CD4-positive, alpha-beta T cell (primary cell): ENCODE data around the gene SPATA13. TPM values are rescaled to one million over a fixed set of nuclear protein-coding genes. Genes with fewer than 3 reads are reported as not detected.
A peak's percentile ranks its signal among the peaks of the same experiment; 100 is the strongest.

ENCODE experiments used
- ATAC-seq: fragments of 200-7000 bp; cut with Tn5 transposase; one replicate; pipeline ENCODE4 v1.10.0; 2022; ENCODE audit warnings: mild to moderate bottlenecking; ENCODE audit not compliant: poor library complexity
- CTCF ChIA-PET: fragments of 350-600 bp; sonication (Branson Sonifier 250); formaldehyde crosslinking; loops from one replicate; lab custom pipeline; 2021; ENCODE audit warnings: antibody characterized with exemption, inconsistent platforms; lab: Charles Lee
- POLR2A ChIA-PET: fragments of 350-600 bp; sonication (Branson Sonifier 250); formaldehyde crosslinking; loops from one replicate; lab custom pipeline; 2021; ENCODE audit warnings: antibody characterized with exemption, inconsistent platforms; lab: Charles Lee
- DNase-seq, 14 experiments: peaks; one replicate each; pipeline ENCODE4 v3.0.0-alpha.2; 2013 to 2020; ENCODE audit warnings: mixed read lengths in 2 of 14
- H3K27ac ChIP-seq, 2 donors: one replicate each; pipeline versions ENCODE4 v1.5.1 to v1.7.0; 2013; ENCODE audit warnings: low read length in 2 of 2, low read depth in 1 of 2, mild to moderate bottlenecking in 1 of 2
- H3K27me3 ChIP-seq, 2 experiments: 1 replicate in 1 of 2; 2 replicates in 1 of 2; pipeline versions ENCODE4 v1.6.1 to v1.7.0; 2013; ENCODE audit warnings: low read length in 2 of 2, control low read depth in 1 of 2, mild to moderate bottlenecking in 1 of 2, moderate library complexity in 1 of 2; ENCODE audit not compliant: insufficient read depth in 2 of 2, control insufficient read depth in 1 of 2
- H3K36me3 ChIP-seq: one replicate; pipeline ENCODE4 v1.6.1; 2013; ENCODE audit warnings: low read length, control low read depth; ENCODE audit not compliant: insufficient read depth
- H3K4me1 ChIP-seq: one replicate; pipeline ENCODE4 v1.6.1; 2013; ENCODE audit warnings: low read length, control low read depth; ENCODE audit not compliant: insufficient read depth
- H3K4me3 ChIP-seq: one replicate; pipeline ENCODE4 v1.5.1; 2013; ENCODE audit warnings: mild to moderate bottlenecking, low read length, moderate library complexity
- H3K9me3 ChIP-seq, 2 experiments: 1 replicate in 1 of 2; 2 replicates in 1 of 2; pipeline versions ENCODE4 v1.6.1 to v1.7.0; 2013; ENCODE audit warnings: low read length in 2 of 2, mild to moderate bottlenecking in 2 of 2, control low read depth in 1 of 2, moderate library complexity in 1 of 2; ENCODE audit not compliant: control insufficient read depth in 1 of 2, insufficient read depth in 1 of 2
- H3K27ac Mint-ChIP-seq: one replicate; pipeline ENCODE4 v1.8.0; 2020; ENCODE audit warnings: mixed read lengths
- H3K27me3 Mint-ChIP-seq: one replicate; pipeline ENCODE4 v1.8.0; 2021; ENCODE audit warnings: mixed read lengths
- H3K36me3 Mint-ChIP-seq: one replicate; pipeline ENCODE4 v1.8.0; 2021; ENCODE audit warnings: low read depth, mixed read lengths
- H3K4me1 Mint-ChIP-seq: one replicate; pipeline ENCODE4 v1.8.0; 2021; ENCODE audit warnings: low read depth, mixed read lengths
- H3K4me3 Mint-ChIP-seq: one replicate; pipeline ENCODE4 v1.8.0; 2020; ENCODE audit warnings: mild to moderate bottlenecking, mixed read lengths
- H3K9me3 Mint-ChIP-seq: one replicate; pipeline ENCODE4 v1.8.0; 2020; ENCODE audit warnings: mixed read lengths
- intact Hi-C, 2 experiments: fragments of 100-400 bp; cut with DNase I in 1 of 2; cut with micrococcal nuclease in 1 of 2; formaldehyde crosslinking; loops; one replicate each; pipeline versions ENCODE4 v1.15.1 to v1.9.0; 2023 to 2025; cut with DNase I, micrococcal nuclease
- total RNA-seq, 174 experiments: library from RNA in 2 of 174; stranded (reverse) in 2 of 174; gene quantifications; one replicate each; pipeline ENCODE4 v1.2.3 and lab custom pipeline; 2021 to 2026
- TF ChIP-seq, protein P1 (sequence below): fragments of 200-600 bp; IDR thresholded peaks from one replicate; pipeline ENCODE4 v1.8.0; 2022; ENCODE audit warnings: antibody characterized with exemption, mild to moderate bottlenecking

SPATA13 gene
- total RNA-seq, 2 experiments from 2014 or later = 87.7 to 94.6 TPM

DNA sequence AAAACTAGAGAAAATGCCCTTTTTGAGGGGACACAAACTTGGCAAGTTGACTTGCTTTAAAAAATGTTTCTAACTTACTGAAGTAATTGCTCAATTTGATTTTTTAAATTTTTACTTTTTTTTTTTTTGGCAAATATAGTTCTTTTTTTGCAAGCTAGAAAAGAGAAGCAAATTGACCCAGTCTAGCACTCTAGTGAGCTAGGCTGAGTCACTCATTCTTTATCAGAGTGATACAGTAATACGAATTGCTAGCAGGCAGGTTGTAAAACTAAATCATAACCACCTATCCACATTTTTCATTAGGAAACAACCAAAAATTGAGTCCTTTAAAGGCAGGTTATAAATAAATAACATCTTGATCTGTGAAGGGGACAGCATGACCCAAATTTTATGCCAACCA, 97.0 kb downstream of the SPATA13 start:
- TF ChIP-seq, protein P1, sequence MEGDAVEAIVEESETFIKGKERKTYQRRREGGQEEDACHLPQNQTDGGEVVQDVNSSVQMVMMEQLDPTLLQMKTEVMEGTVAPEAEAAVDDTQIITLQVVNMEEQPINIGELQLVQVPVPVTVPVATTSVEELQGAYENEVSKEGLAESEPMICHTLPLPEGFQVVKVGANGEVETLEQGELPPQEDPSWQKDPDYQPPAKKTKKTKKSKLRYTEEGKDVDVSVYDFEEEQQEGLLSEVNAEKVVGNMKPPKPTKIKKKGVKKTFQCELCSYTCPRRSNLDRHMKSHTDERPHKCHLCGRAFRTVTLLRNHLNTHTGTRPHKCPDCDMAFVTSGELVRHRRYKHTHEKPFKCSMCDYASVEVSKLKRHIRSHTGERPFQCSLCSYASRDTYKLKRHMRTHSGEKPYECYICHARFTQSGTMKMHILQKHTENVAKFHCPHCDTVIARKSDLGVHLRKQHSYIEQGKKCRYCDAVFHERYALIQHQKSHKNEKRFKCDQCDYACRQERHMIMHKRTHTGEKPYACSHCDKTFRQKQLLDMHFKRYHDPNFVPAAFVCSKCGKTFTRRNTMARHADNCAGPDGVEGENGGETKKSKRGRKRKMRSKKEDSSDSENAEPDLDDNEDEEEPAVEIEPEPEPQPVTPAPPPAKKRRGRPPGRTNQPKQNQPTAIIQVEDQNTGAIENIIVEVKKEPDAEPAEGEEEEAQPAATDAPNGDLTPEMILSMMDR = no peak
- no peaks in the 10 kb centered on the region for H3K27me3 ChIP-seq
- peak overlapping the region; percentile 92 for H3K27ac Mint-ChIP-seq
- H3K9me3 ChIP-seq = no peaks in the 10 kb centered on the region
- peaks cover 75% of the 10 kb centered on the region for H3K36me3 Mint-ChIP-seq
- peaks cover 78% of the 10 kb centered on the region for H3K4me1 ChIP-seq
- ChIA-PET CTCF (interaction anchor here (1.0 to 3.8 kb wide), 3 partner anchors 8 to 24 kb away, joined by 4 to 10 read pairs (median 4); no protein-coding TSS in a partner anchor), POLR2A (interaction anchor here (15.3 kb wide), 1 partner anchor 13 kb away, joined by 596 read pairs; no protein-coding TSS in a partner anchor)
- intact Hi-C loops = loop anchor here (10.0 kb wide), 2 partner anchors 667 to 883 kb away; a partner anchor contains a TSS
- no peaks in the 10 kb centered on the region for H3K27me3 Mint-ChIP-seq
- DNase-seq (no peak), ATAC-seq (no peak)
- no peaks in the 10 kb centered on the region for H3K9me3 Mint-ChIP-seq
- H3K36me3 ChIP-seq = peaks cover 36% of the 10 kb centered on the region
- no peak overlapping the region for H3K4me3 Mint-ChIP-seq
- H3K27ac ChIP-seq = no peak overlapping the region
- no peak overlapping the region for H3K4me3 ChIP-seq
- peaks cover 89% of the 10 kb centered on the region for H3K4me1 Mint-ChIP-seq

DNA sequence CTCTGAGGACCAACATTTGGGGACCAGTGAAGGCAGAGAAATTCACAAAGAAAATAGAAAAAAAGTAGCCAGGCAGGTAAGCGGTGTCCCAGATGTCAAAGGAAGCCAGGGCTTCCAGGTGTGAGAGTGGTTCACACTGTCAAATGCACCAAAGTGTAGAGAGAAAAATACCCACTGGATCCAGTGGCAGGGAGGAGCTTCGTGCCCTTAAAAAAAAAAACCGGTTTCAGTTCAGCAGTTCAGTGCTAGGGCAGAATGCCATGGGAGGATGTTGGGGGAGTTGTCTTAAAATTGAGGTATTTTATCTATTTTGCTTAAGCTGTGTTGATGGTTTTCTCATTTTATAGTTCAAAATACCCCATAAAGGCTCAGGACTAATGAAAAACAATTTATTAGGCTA, 101.0 kb downstream of the SPATA13 start:
- Histone ChIP-seq H3K27me3 (no peaks in the 10 kb centered on the region), H3K9me3 (no peaks in the 10 kb centered on the region), H3K4me3 (no peak overlapping the region), H3K27ac (peak overlapping the region; percentile 19 to 59), H3K36me3 (peaks cover 30% of the 10 kb centered on the region), H3K4me1 (peaks cover 77% of the 10 kb centered on the region)
- H3K36me3 Mint-ChIP-seq = peaks cover 50% of the 10 kb centered on the region
- H3K4me3 Mint-ChIP-seq = peak overlapping the region; percentile 81
- intact Hi-C loops = loop anchor here in 1 of 2 experiments (1.0 kb wide), 1 partner anchor 9 kb away; no protein-coding TSS in a partner anchor
- H3K9me3 Mint-ChIP-seq = no peaks in the 10 kb centered on the region
- H3K4me1 Mint-ChIP-seq = peaks cover 91% of the 10 kb centered on the region
- ChIA-PET POLR2A (interaction anchor here (0.7 to 15.3 kb wide), 7 partner anchors 9 to 45 kb away, joined by 3 to 596 read pairs (median 4); no protein-coding TSS in a partner anchor), CTCF (interaction anchor here (0.9 to 1.8 kb wide), 3 partner anchors 9 to 13 kb away, joined by 3 to 10 read pairs (median 3); no protein-coding TSS in a partner anchor)
- H3K27ac Mint-ChIP-seq = peak overlapping the region; percentile 97
- ATAC-seq (peak; percentile 68), DNase-seq (peak in 6 of 14 experiments; percentile 36 to 84 (median 69))
- no peaks in the 10 kb centered on the region for H3K27me3 Mint-ChIP-seq
- TF ChIP-seq, protein P1 = no peak

DNA sequence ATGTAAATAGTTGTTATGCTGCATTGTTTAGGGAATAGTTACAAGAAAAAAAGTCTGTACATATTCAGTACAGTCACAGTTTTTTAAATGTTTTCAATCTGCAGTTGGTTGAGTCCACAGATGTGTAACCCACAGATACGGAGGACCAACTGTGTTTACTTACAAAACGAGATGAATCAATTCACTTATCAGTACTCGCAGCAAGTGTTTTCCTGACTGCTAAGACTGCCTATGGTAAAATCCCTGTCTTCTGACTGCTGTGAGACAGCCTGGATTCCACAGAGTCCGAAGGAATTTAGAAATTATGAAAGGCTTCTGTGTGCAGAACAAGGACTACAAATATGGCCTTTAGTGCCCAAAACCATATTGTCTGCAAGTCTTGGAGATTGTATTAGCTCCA, 103.1 kb downstream of the SPATA13 start:
- CTCF ChIA-PET = interaction anchor here (1.9 to 3.5 kb wide), 3 partner anchors 9 to 35 kb away, joined by 9 to 21 read pairs (median 9); no protein-coding TSS in a partner anchor
- no peaks in the 10 kb centered on the region for H3K27me3 Mint-ChIP-seq
- H3K9me3 Mint-ChIP-seq = no peaks in the 10 kb centered on the region
- ATAC-seq (no peak), DNase-seq (no peak)
- Histone ChIP-seq H3K4me3 (no peak overlapping the region), H3K27me3 (no peaks in the 10 kb centered on the region), H3K4me1 (peaks cover 79% of the 10 kb centered on the region), H3K36me3 (peaks cover 12% of the 10 kb centered on the region), H3K27ac (peak overlapping the region; percentile 81 to 82), H3K9me3 (no peaks in the 10 kb centered on the region)
- POLR2A ChIA-PET = interaction anchor here (1.5 to 15.8 kb wide), 7 partner anchors 9 to 249 kb away, joined by 4 to 596 read pairs (median 7); partner anchors contain the start of gene PARP4
- peaks cover 45% of the 10 kb centered on the region for H3K36me3 Mint-ChIP-seq
- H3K4me3 Mint-ChIP-seq = peak overlapping the region; percentile 86
- intact Hi-C loops = loop anchor here in 1 of 2 experiments (1.0 kb wide), 1 partner anchor 9 kb away; no protein-coding TSS in a partner anchor
- H3K27ac Mint-ChIP-seq = peak overlapping the region; percentile 97
- TF ChIP-seq, protein P1 = no peak
- peaks cover 95% of the 10 kb centered on the region for H3K4me1 Mint-ChIP-seq
